Kidney epithelial cell (primary cell): ENCODE results near the gene ELMO3. TPM values are rescaled to one million over a fixed set of nuclear protein-coding genes. Genes with fewer than 3 reads are reported as not detected.

ENCODE experiments used
- DNase-seq: peaks from one replicate; pipeline ENCODE4 v3.0.0-alpha.2; 2010; ENCODE audit warnings: low read depth
- H3K27me3 ChIP-seq: 2 replicates; pipeline ENCODE4 v1.6.0; 2011; ENCODE audit warnings: low read length; ENCODE audit not compliant: control insufficient read depth, insufficient read depth
- H3K36me3 ChIP-seq: 2 replicates; pipeline ENCODE4 v1.5.1; 2011; ENCODE audit warnings: low read length; ENCODE audit not compliant: control insufficient read depth, insufficient read depth
- H3K4me3 ChIP-seq: 2 replicates; pipeline ENCODE4 v1.5.1; 2011; ENCODE audit warnings: low read depth, mild to moderate bottlenecking, control low read depth, low read length
- CTCF ChIP-seq: IDR thresholded peaks from 2 replicates; pipeline ENCODE4 v1.5.1; 2011; ENCODE audit warnings: mild to moderate bottlenecking, moderate library complexity, low read length, control low read depth, inconsistent platforms; ENCODE audit not compliant: insufficient read depth, poor library complexity, severe bottlenecking
- total RNA-seq: library from RNA; depleted of rRNA; stranded (reverse); fragments of >200 nt; gene quantifications from 2 replicates; pipeline ENCODE4 v1.2.3, GENCODE V29; 2015

Gene ELMO3
- total RNA-seq, 1 donor from 2014 or later: 5.9 TPM

GRCh38 chr16:67163999-67164558 is 34.9 kb upstream of the ELMO3 start:
- H3K4me3 ChIP-seq: peak overlapping the region; percentile 5
- no peak for TF ChIP-seq CTCF
- peaks cover 1% of the 10 kb centered on the region for H3K36me3 ChIP-seq
- DNase-seq: no peak
- peaks cover 61% of the 10 kb centered on the region for H3K27me3 ChIP-seq

- DNase-seq: no peak
- peaks cover 61% of the 10 kb centered on the region for H3K27me3 ChIP-seq
- peak within 1 kb of the TSS; percentile 5 for H3K4me3 ChIP-seq
- H3K36me3 ChIP-seq: peaks cover 1% of the 10 kb centered on the region
- no peak for TF ChIP-seq CTCF
Measured at GRCh38 chr16:67164599-67165061, 34.3 kb upstream of the ELMO3 start, which contains the start of gene HSF4. Gene HSF4 (plus strand): TSS chr16:67164745. CDS start chr16:67164812, 67 bp downstream.

- H3K4me3 ChIP-seq: no peak overlapping the region
- no peak for TF ChIP-seq CTCF
- DNase-seq: no peak
- peaks cover 61% of the 10 kb centered on the region for H3K27me3 ChIP-seq
- peaks cover 1% of the 10 kb centered on the region for H3K36me3 ChIP-seq
Measured at GRCh38 chr16:67165121-67166078, 33.5 kb upstream of the ELMO3 start.

- Histone ChIP-seq H3K36me3 (peaks cover 1% of the 10 kb centered on the region), H3K4me3 (no peak overlapping the region), H3K27me3 (peaks cover 61% of the 10 kb centered on the region)
- TF ChIP-seq CTCF: no peak
- no peak for DNase-seq
Measured at GRCh38 chr16:67166110-67166547, 32.8 kb upstream of the ELMO3 start.

GRCh38 chr16:67166598-67167168 is 32.2 kb upstream of the ELMO3 start:
- Histone ChIP-seq H3K27me3 (peaks cover 57% of the 10 kb centered on the region), H3K36me3 (peaks cover under 1% of the 10 kb centered on the region), H3K4me3 (no peak overlapping the region)
- TF ChIP-seq CTCF: no peak
- no peak for DNase-seq
